ENCODE results near the gene SMS.

SMS gene

GRCh38 chrX:21962361-21962760, 21.9 kb downstream of the SMS start:
- POLR2A ChIA-PET, result no interaction called here
- no peak for DNase-seq (ENCODE audit: extremely low spot score)
- CTCF ChIA-PET, result interaction anchor here (0.6 to 0.8 kb wide), 2 partner anchors 10 to 119 kb away, joined by 3 to 6 read pairs; no protein-coding TSS in a partner anchor
- no peak for TF ChIP-seq SP1 (IDR thresholded peaks at IDR 0.05)
- TF ChIP-seq HDGF (IDR thresholded peaks at IDR 0.05; ENCODE audit: borderline replicate concordance), result no peak
- no peak for TF ChIP-seq NFRKB (IDR thresholded peaks at IDR 0.05)
- no peak for TF ChIP-seq CTBP1 (IDR thresholded peaks at IDR 0.05; ENCODE audit: borderline replicate concordance)
- no peak for TF ChIP-seq ZNF384 (IDR thresholded peaks at IDR 0.05)
- TF ChIP-seq PKNOX1 (IDR thresholded peaks at IDR 0.05), result no peak
- no peak for TF ChIP-seq BHLHE40 (IDR thresholded peaks at IDR 0.05; ENCODE audit: borderline replicate concordance)
- TF ChIP-seq ELF4 (IDR thresholded peaks at IDR 0.05), result no peak
- TF ChIP-seq TARDBP (IDR thresholded peaks at IDR 0.05), result no peak
- no peak for TF ChIP-seq L3MBTL2 (conservative IDR thresholded peaks at IDR 0.05)
- no peak for TF ChIP-seq SUZ12 (IDR thresholded peaks at IDR 0.05)
- no peak for TF ChIP-seq ARNT (IDR thresholded peaks at IDR 0.05)
- TF ChIP-seq FOXA1 (IDR thresholded peaks at IDR 0.05), result no peak
- TF ChIP-seq FOXK2 (IDR thresholded peaks at IDR 0.05), result no peak

- POLR2A ChIA-PET, result no interaction called here
- DNase-seq (ENCODE audit: extremely low spot score), result no peak
- no peak for TF ChIP-seq HDGF (IDR thresholded peaks at IDR 0.05; ENCODE audit: borderline replicate concordance)
- no peak for TF ChIP-seq ARNT (IDR thresholded peaks at IDR 0.05)
- no peak for TF ChIP-seq FOXK2 (IDR thresholded peaks at IDR 0.05)
- TF ChIP-seq NFRKB (IDR thresholded peaks at IDR 0.05), result no peak
- no peak for TF ChIP-seq SUZ12 (IDR thresholded peaks at IDR 0.05)
- TF ChIP-seq LEF1 (IDR thresholded peaks at IDR 0.05; ENCODE audit: borderline replicate concordance), result no peak
- CTCF ChIA-PET, result interaction anchor here (0.6 kb wide), 1 partner anchor 118 kb away, joined by 6 read pairs; no protein-coding TSS in a partner anchor
Measured at GRCh38 chrX:21963269-21963668, 22.8 kb downstream of the SMS start.

- ChIA-PET CTCF (interaction anchor here (0.7 kb wide), 1 partner anchor 1437 kb away, joined by 4 read pairs; no protein-coding TSS in a partner anchor), POLR2A (no interaction called here)
- no peak for DNase-seq (ENCODE audit: extremely low spot score)
- TF ChIP-seq FOXA1 (IDR thresholded peaks at IDR 0.05), result no peak
- no peak for TF ChIP-seq HDGF (IDR thresholded peaks at IDR 0.05; ENCODE audit: borderline replicate concordance)
- TF ChIP-seq FOXM1 (IDR thresholded peaks at IDR 0.05; ENCODE audit: borderline replicate concordance), result no peak
- no peak for TF ChIP-seq PKNOX1 (IDR thresholded peaks at IDR 0.05)
- TF ChIP-seq FOXK2 (IDR thresholded peaks at IDR 0.05), result no peak
- TF ChIP-seq BHLHE40 (IDR thresholded peaks at IDR 0.05; ENCODE audit: borderline replicate concordance), result no peak
- TF ChIP-seq CTBP1 (IDR thresholded peaks at IDR 0.05; ENCODE audit: borderline replicate concordance), result no peak
- no peak for TF ChIP-seq L3MBTL2 (conservative IDR thresholded peaks at IDR 0.05)
- no peak for TF ChIP-seq ELF4 (IDR thresholded peaks at IDR 0.05)
- no peak for TF ChIP-seq SP1 (IDR thresholded peaks at IDR 0.05)
- no peak for TF ChIP-seq TARDBP (IDR thresholded peaks at IDR 0.05)
- TF ChIP-seq ARNT (IDR thresholded peaks at IDR 0.05), result no peak
- TF ChIP-seq SUZ12 (IDR thresholded peaks at IDR 0.05), result no peak
Measured at GRCh38 chrX:21963731-21964405, 23.4 kb downstream of the SMS start.

- TF ChIP-seq FOXM1 (IDR thresholded peaks at IDR 0.05; ENCODE audit: borderline replicate concordance), result no peak
- no peak for TF ChIP-seq HDGF (IDR thresholded peaks at IDR 0.05; ENCODE audit: borderline replicate concordance)
- no peak for TF ChIP-seq ELF4 (IDR thresholded peaks at IDR 0.05)
- no peak for TF ChIP-seq ZNF384 (IDR thresholded peaks at IDR 0.05)
- no peak for TF ChIP-seq FOXK2 (IDR thresholded peaks at IDR 0.05)
- TF ChIP-seq BHLHE40 (IDR thresholded peaks at IDR 0.05; ENCODE audit: borderline replicate concordance), result no peak
- TF ChIP-seq TARDBP (IDR thresholded peaks at IDR 0.05), result no peak
- TF ChIP-seq CTBP1 (IDR thresholded peaks at IDR 0.05; ENCODE audit: borderline replicate concordance), result no peak
- no peak for TF ChIP-seq FOXA1 (IDR thresholded peaks at IDR 0.05)
- TF ChIP-seq L3MBTL2 (conservative IDR thresholded peaks at IDR 0.05), result no peak
- no peak for TF ChIP-seq PKNOX1 (IDR thresholded peaks at IDR 0.05)
- no peak for TF ChIP-seq SP1 (IDR thresholded peaks at IDR 0.05)
- no peak for TF ChIP-seq NFRKB (IDR thresholded peaks at IDR 0.05)
- no peak for TF ChIP-seq ARNT (IDR thresholded peaks at IDR 0.05)
- no peak for TF ChIP-seq LEF1 (IDR thresholded peaks at IDR 0.05; ENCODE audit: borderline replicate concordance)
- ChIA-PET CTCF (interaction anchor here (0.8 kb wide), 1 partner anchor 18 kb away, joined by 3 read pairs; no protein-coding TSS in a partner anchor), POLR2A (no interaction called here)
- DNase-seq (ENCODE audit: extremely low spot score), result no peak
Measured at GRCh38 chrX:21966866-21967265, 26.4 kb downstream of the SMS start.

GRCh38 chrX:21968333-21968732, 27.8 kb downstream of the SMS start:
- TF ChIP-seq CTBP1 (IDR thresholded peaks at IDR 0.05; ENCODE audit: borderline replicate concordance) (no peak), ARNT (IDR thresholded peaks at IDR 0.05) (no peak), SP1 (IDR thresholded peaks at IDR 0.05) (no peak), ELF4 (IDR thresholded peaks at IDR 0.05) (no peak), L3MBTL2 (conservative IDR thresholded peaks at IDR 0.05) (no peak), HDGF (IDR thresholded peaks at IDR 0.05; ENCODE audit: borderline replicate concordance) (no peak)
- no peak for DNase-seq (ENCODE audit: extremely low spot score)
- ChIA-PET CTCF (no interaction called here), POLR2A (no interaction called here)

GRCh38 chrX:21970326-21970725, 29.8 kb downstream of the SMS start:
- ChIA-PET CTCF (no interaction called here), POLR2A (no interaction called here)
- TF ChIP-seq ARNT (IDR thresholded peaks at IDR 0.05) (no peak), FOXA1 (IDR thresholded peaks at IDR 0.05) (no peak), SP1 (IDR thresholded peaks at IDR 0.05) (no peak), PKNOX1 (IDR thresholded peaks at IDR 0.05) (no peak), CTBP1 (IDR thresholded peaks at IDR 0.05; ENCODE audit: borderline replicate concordance) (no peak), ZNF384 (IDR thresholded peaks at IDR 0.05) (no peak), TARDBP (IDR thresholded peaks at IDR 0.05) (no peak), HDGF (IDR thresholded peaks at IDR 0.05; ENCODE audit: borderline replicate concordance) (no peak), LEF1 (IDR thresholded peaks at IDR 0.05; ENCODE audit: borderline replicate concordance) (no peak), FOXM1 (IDR thresholded peaks at IDR 0.05; ENCODE audit: borderline replicate concordance) (no peak)
- DNase-seq (ENCODE audit: extremely low spot score), result no peak
